K562 (cell line): ENCODE data around the gene CMTM4. TPM values are rescaled to one million over a fixed set of nuclear protein-coding genes. Genes with fewer than 3 reads are reported as not detected.
A peak's percentile ranks its signal among the peaks of the same experiment; 100 is the strongest.

ENCODE experiments used
- ATAC-seq: fragments of 200-7000 bp; cut with Tn5 transposase; 3 replicates; pipeline ENCODE4 v1.9.1; 2020; ENCODE audit warnings: moderate library complexity
- BruUV-seq: library from RNA; stranded (reverse); fragments of 400-500 nt; replicated peaks from 2 replicates; lab custom pipeline; 2021; lab: Mats Ljungman, UMichigan
- CTCF ChIA-PET: fragments of 300-600 bp; formaldehyde crosslinking; extraction: SDS; loops from one replicate; lab custom pipeline; 2021; ENCODE audit warnings: low intra/inter-chr PET ratio; lab: Yijun Ruan, JAX
- POLR2A ChIA-PET: fragments of 300-600, 350-650 bp; sonication (Branson Sonifier 250); formaldehyde crosslinking; extraction: SDS; loops from one replicate; lab custom pipeline; 2021; ENCODE audit warnings: antibody characterized with exemption, inconsistent platforms; lab: Yijun Ruan, JAX
- DNase-seq, 4 experiments: peaks; one replicate each; pipeline versions ENCODE4 v3.0.0 to v3.0.0-alpha.2; 2011 to 2018; ENCODE audit warnings: low spot score in 3 of 4, mixed read lengths in 3 of 4; ENCODE audit errors: extremely low read depth in 1 of 4
- FAIRE-seq: peaks from 2 replicates; lab custom pipeline; 2011; peaks lifted over from hg19 to GRCh38; lab: Jason Lieb, UNC
- H2AFZ ChIP-seq: 2 replicates; pipeline ENCODE4 v1.6.0; 2011; ENCODE audit warnings: low read depth, low read length, control low read depth, inconsistent platforms
- H3K27ac ChIP-seq: fragments of 200-600 bp; 3 replicates; pipeline ENCODE4 v1.8.0; 2011; ENCODE audit warnings: low read depth, mild to moderate bottlenecking, control low read depth, inconsistent platforms, low read length, moderate library complexity, mixed read lengths; ENCODE audit errors: extremely low read depth
- H3K27me3 ChIP-seq, 2 experiments: fragments of 300-600 bp in 1 of 2; 2 replicates in 1 of 2; 3 replicates in 1 of 2; pipeline versions ENCODE4 v1.6.0 to v1.8.0; 2011; ENCODE audit warnings: inconsistent platforms in 2 of 2, low read length in 2 of 2, mild to moderate bottlenecking in 1 of 2, mixed read lengths in 1 of 2, moderate library complexity in 1 of 2; ENCODE audit not compliant: control insufficient read depth in 2 of 2, insufficient read depth in 2 of 2
- H3K36me3 ChIP-seq: fragments of 300-600 bp; 3 replicates; pipeline ENCODE4 v1.8.0; 2011; ENCODE audit warnings: mild to moderate bottlenecking, low read length, inconsistent platforms; ENCODE audit not compliant: control insufficient read depth, insufficient read depth
- H3K4me1 ChIP-seq, 2 experiments: fragments of 200-600 bp in 1 of 2; replicated peaks in 1 of 2; 2 replicates in 1 of 2; 3 replicates in 1 of 2; pipeline versions ENCODE4 v1.5.1 to v1.8.0; 2011; ENCODE audit warnings: inconsistent platforms in 2 of 2, low read length in 2 of 2, mild to moderate bottlenecking in 1 of 2, mixed read lengths in 1 of 2, moderate library complexity in 1 of 2; ENCODE audit not compliant: control insufficient read depth in 2 of 2, insufficient read depth in 2 of 2
- H3K4me2 ChIP-seq: 2 replicates; pipeline ENCODE4 v1.6.1; 2011; ENCODE audit warnings: low read length, control low read depth, inconsistent platforms, mixed read lengths; ENCODE audit not compliant: insufficient read depth
- H3K4me3 ChIP-seq: fragments of 200-600 bp; sonication (generic), shearing (Covaris generic); 2 replicates; pipeline ENCODE4 v1.5.1; 2016; ENCODE audit warnings: control low read depth, inconsistent platforms
- H3K79me2 ChIP-seq: fragments of 200-600 bp; 3 replicates; pipeline ENCODE4 v1.8.0; 2011; ENCODE audit warnings: low read length, inconsistent platforms; ENCODE audit not compliant: control insufficient read depth, insufficient read depth
- H3K9ac ChIP-seq, 2 experiments: 2 replicates each; pipeline versions ENCODE4 v1.6.0 to v1.6.1; 2011; ENCODE audit warnings: low read depth in 2 of 2, low read length in 2 of 2, control low read depth in 1 of 2, inconsistent platforms in 1 of 2, mild to moderate bottlenecking in 1 of 2, mixed read lengths in 1 of 2; ENCODE audit not compliant: insufficient read depth in 1 of 2
- H3K9me1 ChIP-seq: one replicate; pipeline ENCODE4 v1.6.0; 2011; ENCODE audit warnings: inconsistent platforms, mild to moderate bottlenecking, low read length, moderate library complexity; ENCODE audit not compliant: control insufficient read depth, insufficient read depth
- H3K9me3 ChIP-seq: replicated peaks from 2 replicates; pipeline ENCODE4 v1.5.1; 2011; ENCODE audit warnings: low read depth, low read length, inconsistent platforms; ENCODE audit not compliant: control insufficient read depth, insufficient read depth
- H4K20me1 ChIP-seq: replicated peaks from 2 replicates; pipeline ENCODE4 v1.6.1; 2011; ENCODE audit warnings: low read length, inconsistent platforms, mixed read lengths; ENCODE audit not compliant: control insufficient read depth, insufficient read depth
- BRCA1 ChIP-seq, 2 experiments: fragments of 450-650 bp in 1 of 2; sonication (generic) in 1 of 2; formaldehyde crosslinking in 1 of 2; IDR thresholded peaks; 2 replicates each; pipeline versions ENCODE4 v1.5.0 to v1.6.1; 2017 to 2020; ENCODE audit warnings: mild to moderate bottlenecking in 1 of 2, missing genetic modification reagents in 1 of 2
- BRF2 ChIP-seq: IDR thresholded peaks from 3 replicates; pipeline ENCODE4 v1.6.1; 2011; ENCODE audit warnings: borderline replicate concordance, mild to moderate bottlenecking; ENCODE audit not compliant: insufficient read length, insufficient read depth
- CBX1 ChIP-seq: sonication (generic); IDR thresholded peaks from 2 replicates; pipeline ENCODE4 v1.6.1; 2016; ENCODE audit warnings: antibody characterized with exemption, low read depth, mild to moderate bottlenecking
- CTBP1 ChIP-seq: fragments of 450-650 bp; IDR thresholded peaks from 2 replicates; pipeline ENCODE4 v1.6.1; 2016; ENCODE audit warnings: borderline replicate concordance
- CTCF ChIP-seq, 3 experiments: IDR thresholded peaks in 2 of 3; conservative IDR thresholded peaks in 1 of 3; 2 replicates each; pipeline ENCODE4 v1.5.1; 2011 to 2012; ENCODE audit warnings: low read length in 3 of 3, mild to moderate bottlenecking in 3 of 3, control low read depth in 2 of 3, improper control_type of control experiment in 1 of 3, inconsistent platforms in 1 of 3, low read depth in 1 of 3, mixed read lengths in 1 of 3, moderate library complexity in 1 of 3; ENCODE audit not compliant: insufficient read depth in 2 of 3
- DPF2 ChIP-seq: fragments of 450-650 bp; IDR thresholded peaks from 2 replicates; pipeline ENCODE4 v1.6.1; 2016
- E2F5 ChIP-seq: sonication (generic); formaldehyde crosslinking; IDR thresholded peaks from 2 replicates; pipeline ENCODE4 v1.8.0; 2022; ENCODE audit warnings: mild to moderate bottlenecking, missing genetic modification reagents
- GABPB1 ChIP-seq: sonication (generic); formaldehyde crosslinking; IDR thresholded peaks from 2 replicates; pipeline ENCODE4 v1.8.0; 2022; ENCODE audit warnings: mild to moderate bottlenecking, missing genetic modification reagents
- GATAD2B ChIP-seq: fragments of 450-650 bp; IDR thresholded peaks from 2 replicates; pipeline ENCODE4 v1.6.1; 2017; ENCODE audit warnings: mild to moderate bottlenecking, borderline replicate concordance
- MECOM ChIP-seq: fragments of 250-450 bp; sonication (Bioruptor Pico); IDR thresholded peaks from 2 replicates; pipeline ENCODE4 v1.8.0; 2022; ENCODE audit warnings: inconsistent platforms
- POLR2AphosphoS2 ChIP-seq: IDR thresholded peaks from 2 replicates; pipeline ENCODE4 v1.6.1; 2012; ENCODE audit warnings: low read length, improper control_type of control experiment
- RAD21 ChIP-seq, 2 experiments: fragments of 250-450 bp in 1 of 2; fragments of 450-650 bp in 1 of 2; sonication (Bioruptor Pico) in 1 of 2; formaldehyde crosslinking in 1 of 2; IDR thresholded peaks in 1 of 2; conservative IDR thresholded peaks in 1 of 2; 2 replicates each; pipeline versions ENCODE4 v1.4.0 to v1.8.0; 2020 to 2022; ENCODE audit warnings: mild to moderate bottlenecking in 2 of 2, moderate library complexity in 1 of 2
- SMAD1 ChIP-seq: fragments of 150-350 bp; IDR thresholded peaks from 2 replicates; pipeline ENCODE4 v1.6.1; 2014; ENCODE audit warnings: low read length, low read depth; ENCODE audit not compliant: partially characterized antibody
- ZBTB17 ChIP-seq: fragments of 450-650 bp; formaldehyde crosslinking; IDR thresholded peaks from 2 replicates; pipeline ENCODE4 v1.4.0; 2020; ENCODE audit warnings: mild to moderate bottlenecking
- ZNF212 ChIP-seq: fragments of 450-650 bp; formaldehyde crosslinking; IDR thresholded peaks from 2 replicates; pipeline ENCODE4 v1.4.0; 2020; ENCODE audit warnings: mild to moderate bottlenecking
- ZNF239 ChIP-seq: fragments of 250-450 bp; sonication (Bioruptor Pico); IDR thresholded peaks from 2 replicates; pipeline ENCODE4 v1.4.0; 2020; ENCODE audit warnings: mild to moderate bottlenecking
- ZNF507 ChIP-seq: conservative IDR thresholded peaks from 2 replicates; pipeline ENCODE4 v1.6.1; 2017; ENCODE audit warnings: missing genetic modification characterization, missing compliant biosample characterization
- ZNF699 ChIP-seq: fragments of 250-450 bp; sonication (Bioruptor Pico); IDR thresholded peaks from 2 replicates; pipeline ENCODE4 v1.8.0; 2021; ENCODE audit warnings: mild to moderate bottlenecking, moderate library complexity; ENCODE audit not compliant: insufficient replicate concordance
- WGBS: fragments of 100-300 bp; shearing (Covaris generic); methylation state at CpG from one replicate; pipeline ENCODE4 v1.1.6; 2016; ENCODE audit warnings: low coverage, mixed read lengths; ENCODE audit not compliant: insufficient coverage; ENCODE audit errors: missing lambda C conversion rate; 5-methylcytosine and 5-hydroxymethylcytosine counted together
- in situ Hi-C: fragments of 300-500 bp; cut with MboI; formaldehyde crosslinking; loops from 4 replicates; pipeline ENCODE4 v1.15.0; 2018; ENCODE audit warnings: inconsistent platforms, mixed read lengths
- intact Hi-C: fragments of 100-400 bp; cut with micrococcal nuclease; formaldehyde crosslinking; loops from 2 replicates; pipeline ENCODE4 v1.14.2; 2022
- polyA plus RNA-seq, 8 experiments: library from polyadenylated mRNA; depleted of rRNA in 4 of 8; stranded (reverse) in 5 of 8; unstranded in 3 of 8; fragments of >200 nt; fragmentation: Nextera tagmentation in 2 of 8; fragmentation: Illumina TruSeq in 1 of 8; extraction: Ambion mirVana in 2 of 8; extraction: Trizol in 1 of 8; gene quantifications; 2 replicates each; pipeline versions ENCODE4 v1.2.1 to v1.2.3, GENCODE V29; 2011 to 2014; ENCODE audit warnings: inconsistent platforms in 1 of 8, missing spikeins in 1 of 8
- total RNA-seq, 7 experiments: library from RNA; depleted of rRNA in 6 of 7; stranded (reverse); fragments of >200 nt in 6 of 7; fragmentation: Illumina TruSeq in 2 of 7; extraction: Trizol in 2 of 7; gene quantifications; 2 replicates each; pipeline versions ENCODE4 v1.2.1 to v1.2.3, GENCODE V29; 2011 to 2021; ENCODE audit warnings: low replicate concordance in 1 of 7

Gene CMTM4
- total and polyA plus RNA-seq, 9 of the 15 experiments (the other 6 are each of a cell fraction or from before 2014, with no cell fraction given) = 2.0 to 21.3 (median 12.5) TPM

- intact Hi-C loops (loop anchor here (5.0 kb wide), 1 partner anchor 80 kb away; no protein-coding TSS in a partner anchor), in situ Hi-C loops (no loop called here)
- Histone ChIP-seq H3K4me2 (no peak overlapping the region), H2AFZ (peak overlapping the region; percentile 37; the same call in 1 of the 2 replicates), H3K9me3 (no peaks in the 10 kb centered on the region), H3K9me1 (no peaks in the 10 kb centered on the region), H3K79me2 (peaks cover 20% of the 10 kb centered on the region), H3K4me3 (no peak overlapping the region), H3K27me3 (no peaks in the 10 kb centered on the region), H3K36me3 (no peaks in the 10 kb centered on the region), H4K20me1 (no peaks in the 10 kb centered on the region), H3K9ac (peak overlapping the region; percentile 4 to 70; a peak in 2 of 4 replicates), H3K27ac (peak overlapping the region; percentile 61; the same call in 2 of the 3 replicates), H3K4me1 (peaks cover 19 to 30% of the 10 kb centered on the region in 2 experiments; a peak in 4 of 5 replicates)
- WGBS = 25% methylated on average over 7 of the region's 7 CpGs
- peak; percentile 83 for ATAC-seq
- BruUV-seq = no TSS peak
- ChIA-PET POLR2A (interaction anchor here (0.6 to 1.8 kb wide), 9 partner anchors 11 to 837 kb away, joined by 3 to 8 read pairs (median 4); partner anchors contain the start of gene CMTM4), CTCF (interaction anchor here (0.5 to 0.7 kb wide), 5 partner anchors 30 to 205 kb away, joined by 3 to 4 read pairs (median 4); no protein-coding TSS in a partner anchor)
- peak; percentile 35 to 65 (median 49) for DNase-seq
- FAIRE-seq = peak; percentile 86
- 0 out of 2 replicates have a peak, but pooled peaks have one; percentile 35 for TF ChIP-seq GATAD2B
- no peak for TF ChIP-seq BRF2
- TF ChIP-seq RAD21 (CRISPR knock-in tag; conservative IDR thresholded peaks at IDR 0.05 in 1 of 2, IDR thresholded peaks at IDR 0.05 in 1 of 2) = peak; percentile 35 to 60
- no peak for TF ChIP-seq SMAD1
- TF ChIP-seq GABPB1 (CRISPR knock-in tag) = no peak
- TF ChIP-seq CTBP1 = no peak
- TF ChIP-seq E2F5 (CRISPR knock-in tag) = no peak
- TF ChIP-seq ZNF507 (tag) = no peak
- no peak for TF ChIP-seq ZBTB17 (CRISPR knock-in tag)
- peak; percentile 63 to 71 (median 64) for TF ChIP-seq CTCF (IDR thresholded peaks at IDR 0.05 in 2 of 3, conservative IDR thresholded peaks at IDR 0.05 in 1 of 3; ENCODE audit: insufficient read depth in 2 of 3, low read depth in 1 of 3, low read length in 3 of 3)
- TF ChIP-seq ZNF699 = no peak
- TF ChIP-seq ZNF212 (CRISPR knock-in tag) = no peak
- TF ChIP-seq DPF2 = no peak
- no peak for TF ChIP-seq CBX1
- TF ChIP-seq MECOM (CRISPR knock-in tag) = no peak
- TF ChIP-seq POLR2AphosphoS2 = no peak
- TF ChIP-seq ZNF239 = no peak
- no peak for TF ChIP-seq BRCA1 (IDR thresholded peaks at IDR 0.05)
- TF ChIP-seq BRCA1 (CRISPR knock-in tag; IDR thresholded peaks at IDR 0.05) = no peak
Observed at GRCh38 chr16:66662445-66663194, 33.9 kb downstream of the CMTM4 start.
